ENCODE measurements around the gene ACTR1B.
A peak's percentile ranks its signal among the peaks of the same experiment; 100 is the strongest.

The ACTR1B gene

GRCh38 chr2:97670471-97670870, 6.6 kb upstream of the ACTR1B start (continued):
- TF ChIP-seq TCF4 (CRISPR knock-in tag; IDR thresholded peaks at IDR 0.05; ENCODE audit: borderline replicate concordance) (no peak), GLIS3 (CRISPR knock-in tag; IDR thresholded peaks at IDR 0.05) (no peak)

GRCh38 chr2:97669448-97669847, 5.6 kb upstream of the ACTR1B start, which contains the start of gene C2orf92:
Gene C2orf92 (plus strand): TSS chr2:97669713. CDS start chr2:97669789, 76 bp downstream.
- no peak for ATAC-seq
- no peak for TF ChIP-seq ZFP30 (CRISPR knock-in tag; IDR thresholded peaks at IDR 0.05)

GRCh38 chr2:97664636-97664970, 759 bp upstream of the ACTR1B start:
- no peak for TF ChIP-seq BACH2 (CRISPR knock-in tag; IDR thresholded peaks at IDR 0.05; ENCODE audit: borderline replicate concordance)
- TF ChIP-seq ZFP3 (CRISPR knock-in tag; IDR thresholded peaks at IDR 0.05), result no peak
- no peak for TF ChIP-seq POU6F1 (CRISPR knock-in tag; IDR thresholded peaks at IDR 0.05; ENCODE audit: borderline replicate concordance, low read depth)
- no peak for TF ChIP-seq GLIS3 (CRISPR knock-in tag; IDR thresholded peaks at IDR 0.05)
- TF ChIP-seq CSDC2 (CRISPR knock-in tag; IDR thresholded peaks at IDR 0.05), result no peak
- TF ChIP-seq TCF4 (CRISPR knock-in tag; IDR thresholded peaks at IDR 0.05; ENCODE audit: borderline replicate concordance), result no peak
- no peak for TF ChIP-seq TSHZ2 (CRISPR knock-in tag; IDR thresholded peaks at IDR 0.05)
- TF ChIP-seq ZFP30 (CRISPR knock-in tag; IDR thresholded peaks at IDR 0.05), result no peak
- TF ChIP-seq SNAI2 (CRISPR knock-in tag; IDR thresholded peaks at IDR 0.05), result no peak
- no peak for TF ChIP-seq TOX (CRISPR knock-in tag; IDR thresholded peaks at IDR 0.05; ENCODE audit: borderline replicate concordance)
- no peak for TF ChIP-seq ZNF565 (CRISPR knock-in tag; conservative IDR thresholded peaks at IDR 0.05; ENCODE audit: low read depth)
- TF ChIP-seq CREB5 (CRISPR knock-in tag; IDR thresholded peaks at IDR 0.05; ENCODE audit: low read depth), result no peak
- no peak for TF ChIP-seq ISL1 (CRISPR knock-in tag; IDR thresholded peaks at IDR 0.05)

GRCh38 chr2:97663626-97663961, 250 bp downstream of the ACTR1B start:
- TF ChIP-seq ZNF8 (CRISPR knock-in tag; IDR thresholded peaks at IDR 0.05) (no peak), BACH2 (CRISPR knock-in tag; IDR thresholded peaks at IDR 0.05; ENCODE audit: borderline replicate concordance) (no peak), ARNTL (CRISPR knock-in tag; IDR thresholded peaks at IDR 0.05; ENCODE audit: borderline replicate concordance, low read depth) (no peak), SNAI2 (CRISPR knock-in tag; IDR thresholded peaks at IDR 0.05) (no peak), OSR1 (CRISPR knock-in tag; IDR thresholded peaks at IDR 0.05) (no peak), TCF4 (CRISPR knock-in tag; IDR thresholded peaks at IDR 0.05; ENCODE audit: borderline replicate concordance) (no peak), ESRRG (CRISPR knock-in tag; IDR thresholded peaks at IDR 0.05) (no peak), PPARA (CRISPR knock-in tag; IDR thresholded peaks at IDR 0.05; ENCODE audit: borderline replicate concordance) (no peak), ZFP3 (CRISPR knock-in tag; IDR thresholded peaks at IDR 0.05) (no peak), ZFP30 (CRISPR knock-in tag; IDR thresholded peaks at IDR 0.05) (no peak)
- ATAC-seq, result no peak

More at GRCh38 chr2:97664636-97664970, 759 bp upstream of the ACTR1B start:
- ATAC-seq, result peak; percentile 0; the same call in 1 of the 3 replicates

GRCh38 chr2:97662895-97663625, 784 bp downstream of the ACTR1B start:
- ATAC-seq, result peak; percentile 45
- no peak; the same call in 1 of the 2 replicates for TF ChIP-seq TCF4 (CRISPR knock-in tag; IDR thresholded peaks at IDR 0.05; ENCODE audit: borderline replicate concordance)
- no peak for TF ChIP-seq ZNF565 (CRISPR knock-in tag; conservative IDR thresholded peaks at IDR 0.05; ENCODE audit: low read depth)
- no peak for TF ChIP-seq CSDC2 (CRISPR knock-in tag; IDR thresholded peaks at IDR 0.05)
- TF ChIP-seq ARNTL (CRISPR knock-in tag; IDR thresholded peaks at IDR 0.05; ENCODE audit: borderline replicate concordance, low read depth), result no peak
- no peak for TF ChIP-seq SNAI2 (CRISPR knock-in tag; IDR thresholded peaks at IDR 0.05)
- TF ChIP-seq TSHZ2 (CRISPR knock-in tag; IDR thresholded peaks at IDR 0.05), result no peak
- no peak for TF ChIP-seq ZFP30 (CRISPR knock-in tag; IDR thresholded peaks at IDR 0.05)
- no peak for TF ChIP-seq ZNF8 (CRISPR knock-in tag; IDR thresholded peaks at IDR 0.05)
- TF ChIP-seq POU6F1 (CRISPR knock-in tag; IDR thresholded peaks at IDR 0.05; ENCODE audit: borderline replicate concordance, low read depth), result no peak
- no peak for TF ChIP-seq GLIS3 (CRISPR knock-in tag; IDR thresholded peaks at IDR 0.05)
- no peak for TF ChIP-seq ZC3H10 (CRISPR knock-in tag; IDR thresholded peaks at IDR 0.05)
- TF ChIP-seq TOX (CRISPR knock-in tag; IDR thresholded peaks at IDR 0.05; ENCODE audit: borderline replicate concordance), result no peak
- no peak for TF ChIP-seq CSRNP3 (CRISPR knock-in tag; IDR thresholded peaks at IDR 0.05)
